ENCODE data around the gene OR10A6. TPM values are rescaled to one million over a fixed set of nuclear protein-coding genes. Genes with fewer than 3 reads are reported as not detected.

Gene OR10A6
- not detected for total RNA-seq
- polyA plus RNA-seq: not detected

- WGBS: 74% methylated on average over 4 of the region's 4 CpGs
- Histone ChIP-seq H3K27ac (ENCODE audit: low read depth) (no peak within 1 kb of the TSS), H3K4me1 (ENCODE audit: insufficient read depth) (no peaks in the 10 kb centered on the region), H3K36me3 (ENCODE audit: insufficient read depth) (no peaks in the 10 kb centered on the region), H3K4me3 (ENCODE audit: low read depth, low read length) (no peak within 1 kb of the TSS)
- DNase-seq (ENCODE audit: extremely low spot score): no peak
These were observed at the start of gene OR10A6 for GRCh38 chr11:7931168-7931567. OR10A6 (minus strand) TSS chr11:7931268; CDS start chr11:7928662, 2,606 bp downstream.

GRCh38 chr11:7977232-7977917 is 46.3 kb upstream of the OR10A6 start:
- no peaks in the 10 kb centered on the region for H3K4me1 ChIP-seq (ENCODE audit: insufficient read depth)
- H3K4me3 ChIP-seq (ENCODE audit: low read depth, low read length): no peak overlapping the region
- 55% methylated on average over 5 of the region's 5 CpGs for WGBS
- no peak overlapping the region for H3K27ac ChIP-seq (ENCODE audit: low read depth)
- no peak for DNase-seq (ENCODE audit: extremely low spot score)
- no peaks in the 10 kb centered on the region for H3K36me3 ChIP-seq (ENCODE audit: insufficient read depth)

GRCh38 chr11:7974668-7975067 is 43.6 kb upstream of the OR10A6 start:
- Histone ChIP-seq H3K4me1 (ENCODE audit: insufficient read depth) (no peaks in the 10 kb centered on the region), H3K4me3 (ENCODE audit: low read depth, low read length) (no peak overlapping the region), H3K36me3 (ENCODE audit: insufficient read depth) (no peaks in the 10 kb centered on the region), H3K27ac (ENCODE audit: low read depth) (no peak overlapping the region)
- DNase-seq (ENCODE audit: extremely low spot score): no peak
- 73% methylated on average over 2 of the region's 2 CpGs for WGBS

- 76% methylated on average over 5 of the region's 5 CpGs for WGBS
- Histone ChIP-seq H3K4me3 (ENCODE audit: low read depth, low read length) (no peak overlapping the region), H3K36me3 (ENCODE audit: insufficient read depth) (no peaks in the 10 kb centered on the region), H3K4me1 (ENCODE audit: insufficient read depth) (no peaks in the 10 kb centered on the region), H3K27ac (ENCODE audit: low read depth) (no peak overlapping the region)
- no peak for DNase-seq (ENCODE audit: extremely low spot score)
These were observed 41.9 kb upstream of the OR10A6 start for GRCh38 chr11:7973011-7973410.

GRCh38 chr11:7971846-7972245 is 40.8 kb upstream of the OR10A6 start:
- Histone ChIP-seq H3K36me3 (ENCODE audit: insufficient read depth) (no peaks in the 10 kb centered on the region), H3K27ac (ENCODE audit: low read depth) (no peak overlapping the region), H3K4me3 (ENCODE audit: low read depth, low read length) (no peak overlapping the region), H3K4me1 (ENCODE audit: insufficient read depth) (no peaks in the 10 kb centered on the region)
- DNase-seq (ENCODE audit: extremely low spot score): no peak

GRCh38 chr11:7969756-7970646 is 38.9 kb upstream of the OR10A6 start:
- no peak for DNase-seq (ENCODE audit: extremely low spot score)
- WGBS: 53% methylated on average over 3 of the region's 3 CpGs
- Histone ChIP-seq H3K4me1 (ENCODE audit: insufficient read depth) (no peaks in the 10 kb centered on the region), H3K27ac (ENCODE audit: low read depth) (no peak overlapping the region), H3K36me3 (ENCODE audit: insufficient read depth) (no peaks in the 10 kb centered on the region), H3K4me3 (ENCODE audit: low read depth, low read length) (no peak overlapping the region)

GRCh38 chr11:7968686-7969085 is 37.6 kb upstream of the OR10A6 start:
- WGBS: 33% methylated on average over 2 of the region's 2 CpGs
- H3K27ac ChIP-seq (ENCODE audit: low read depth): no peak overlapping the region
- no peaks in the 10 kb centered on the region for H3K36me3 ChIP-seq (ENCODE audit: insufficient read depth)
- no peak for DNase-seq (ENCODE audit: extremely low spot score)
- no peak overlapping the region for H3K4me3 ChIP-seq (ENCODE audit: low read depth, low read length)
- H3K4me1 ChIP-seq (ENCODE audit: insufficient read depth): no peaks in the 10 kb centered on the region

GRCh38 chr11:7967826-7968225 is 36.8 kb upstream of the OR10A6 start:
- Histone ChIP-seq H3K4me1 (ENCODE audit: insufficient read depth) (no peaks in the 10 kb centered on the region), H3K36me3 (ENCODE audit: insufficient read depth) (no peaks in the 10 kb centered on the region), H3K4me3 (ENCODE audit: low read depth, low read length) (no peak overlapping the region), H3K27ac (ENCODE audit: low read depth) (no peak overlapping the region)
- no peak for DNase-seq (ENCODE audit: extremely low spot score)

- no peak for DNase-seq (ENCODE audit: extremely low spot score)
- Histone ChIP-seq H3K27ac (ENCODE audit: low read depth) (no peak overlapping the region), H3K4me1 (ENCODE audit: insufficient read depth) (no peaks in the 10 kb centered on the region), H3K36me3 (ENCODE audit: insufficient read depth) (no peaks in the 10 kb centered on the region), H3K4me3 (ENCODE audit: low read depth, low read length) (no peak overlapping the region)
- WGBS: 79% methylated on average over 1 of the region's 1 CpG
These were observed 36.0 kb upstream of the OR10A6 start for GRCh38 chr11:7967097-7967496.

- H3K27ac ChIP-seq (ENCODE audit: low read depth): no peak within 1 kb of the TSS
- WGBS: 85% methylated on average over 1 of the region's 1 CpG
These were observed 34.3 kb upstream of the OR10A6 start, which contains the start of gene NLRP10 for GRCh38 chr11:7965386-7965785. NLRP10 (minus strand) TSS chr11:7965447; CDS start chr11:7963495, 1,952 bp downstream.

GRCh38 chr11:7964873-7965272 is 33.8 kb upstream of the OR10A6 start:
- Histone ChIP-seq H3K27ac (ENCODE audit: low read depth) (no peak overlapping the region), H3K4me1 (ENCODE audit: insufficient read depth) (no peaks in the 10 kb centered on the region), H3K4me3 (ENCODE audit: low read depth, low read length) (no peak overlapping the region), H3K36me3 (ENCODE audit: insufficient read depth) (no peaks in the 10 kb centered on the region)
- DNase-seq (ENCODE audit: extremely low spot score): no peak

More at GRCh38 chr11:7965386-7965785, 34.3 kb upstream of the OR10A6 start, which contains the start of gene NLRP10:
- no peak for DNase-seq (ENCODE audit: extremely low spot score)
- no peaks in the 10 kb centered on the region for H3K4me1 ChIP-seq (ENCODE audit: insufficient read depth)
- no peaks in the 10 kb centered on the region for H3K36me3 ChIP-seq (ENCODE audit: insufficient read depth)
- H3K4me3 ChIP-seq (ENCODE audit: low read depth, low read length): no peak within 1 kb of the TSS

- H3K4me3 ChIP-seq (ENCODE audit: low read depth, low read length): no peak overlapping the region
- no peak for DNase-seq (ENCODE audit: extremely low spot score)
- H3K4me1 ChIP-seq (ENCODE audit: insufficient read depth): no peaks in the 10 kb centered on the region
- 58% methylated on average over 3 of the region's 3 CpGs for WGBS
- H3K27ac ChIP-seq (ENCODE audit: low read depth): no peak overlapping the region
- H3K36me3 ChIP-seq (ENCODE audit: insufficient read depth): no peaks in the 10 kb centered on the region
These were observed 33.2 kb upstream of the OR10A6 start for GRCh38 chr11:7964261-7964660.

- H3K36me3 ChIP-seq (ENCODE audit: insufficient read depth): no peaks in the 10 kb centered on the region
- WGBS: 75% methylated on average over 1 of the region's 1 CpG
- H3K4me3 ChIP-seq (ENCODE audit: low read depth, low read length): no peak overlapping the region
- H3K27ac ChIP-seq (ENCODE audit: low read depth): no peak overlapping the region
- DNase-seq (ENCODE audit: extremely low spot score): no peak
- H3K4me1 ChIP-seq (ENCODE audit: insufficient read depth): no peaks in the 10 kb centered on the region
These were observed 24.1 kb upstream of the OR10A6 start for GRCh38 chr11:7955191-7955590.

GRCh38 chr11:7949934-7950333 is 18.9 kb upstream of the OR10A6 start:
- Histone ChIP-seq H3K4me1 (ENCODE audit: insufficient read depth) (no peaks in the 10 kb centered on the region), H3K4me3 (ENCODE audit: low read depth, low read length) (no peak overlapping the region), H3K27ac (ENCODE audit: low read depth) (no peak overlapping the region), H3K36me3 (ENCODE audit: insufficient read depth) (no peaks in the 10 kb centered on the region)
- WGBS: 73% methylated on average over 1 of the region's 1 CpG
- no peak for DNase-seq (ENCODE audit: extremely low spot score)
